HG02588 (cell line): ENCODE measurements around the gene POR.
"Not testable (repeated sequence)": the region's sequence is repeated elsewhere in the genome, so short reads cannot be mapped to it uniquely, and the experiment has no call there.

Experiments used
- ATAC-seq: cut with Tn5 transposase; IDR thresholded peaks from one replicate; pipeline ENCODE4 v1.9.1; 2021; ENCODE audit warnings: mild to moderate bottlenecking, moderate library complexity; ENCODE audit not compliant: unreplicated experiment

Gene POR

DNA sequence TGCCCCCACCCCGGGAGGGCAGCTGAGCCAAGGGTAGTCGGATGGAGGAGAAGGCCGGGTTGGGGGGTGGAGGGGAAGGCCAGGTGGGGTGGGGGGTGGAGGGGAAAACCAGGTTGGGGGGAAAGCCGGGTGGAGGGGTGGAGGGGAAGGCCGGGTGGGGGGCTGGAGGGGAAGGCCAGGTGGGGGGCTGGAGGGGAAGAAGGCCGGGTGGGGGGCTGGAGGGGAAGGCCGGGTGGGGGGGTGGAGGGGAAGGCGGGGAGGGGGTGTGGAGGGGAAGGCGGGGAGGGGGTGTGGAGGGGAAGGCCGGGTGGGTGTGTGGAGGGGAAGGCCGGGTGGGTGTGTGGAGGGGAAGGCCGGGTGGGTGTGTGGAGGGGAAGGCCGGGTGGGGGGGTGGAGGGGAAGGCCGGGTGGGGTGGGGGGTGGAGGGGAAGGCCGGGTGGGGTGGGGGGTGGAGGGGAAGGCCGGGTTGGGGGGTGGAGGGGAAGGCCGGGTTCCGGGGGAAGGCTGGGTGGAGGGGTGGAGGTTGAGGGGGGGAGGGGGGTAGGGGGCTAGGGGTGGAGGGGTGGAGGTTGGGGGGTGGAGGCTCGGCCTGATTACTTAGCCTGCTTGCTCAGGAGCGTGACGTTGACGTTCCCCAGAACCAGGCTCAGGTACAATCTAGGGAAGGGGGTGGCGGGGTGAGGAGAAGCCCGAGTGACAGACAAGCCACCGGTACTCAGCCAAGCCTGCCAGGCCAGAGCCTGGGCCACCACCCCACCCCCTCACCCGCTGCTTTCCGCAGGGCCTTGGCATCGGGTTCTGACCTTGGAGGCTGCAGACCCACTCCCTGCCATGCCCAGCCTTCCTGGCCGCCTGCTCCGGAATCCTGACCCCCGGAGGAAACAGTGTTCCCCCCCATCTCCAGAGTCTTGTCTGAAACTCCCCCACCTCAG is 73.9 kb downstream of the POR start:
- ATAC-seq, result no peak

DNA sequence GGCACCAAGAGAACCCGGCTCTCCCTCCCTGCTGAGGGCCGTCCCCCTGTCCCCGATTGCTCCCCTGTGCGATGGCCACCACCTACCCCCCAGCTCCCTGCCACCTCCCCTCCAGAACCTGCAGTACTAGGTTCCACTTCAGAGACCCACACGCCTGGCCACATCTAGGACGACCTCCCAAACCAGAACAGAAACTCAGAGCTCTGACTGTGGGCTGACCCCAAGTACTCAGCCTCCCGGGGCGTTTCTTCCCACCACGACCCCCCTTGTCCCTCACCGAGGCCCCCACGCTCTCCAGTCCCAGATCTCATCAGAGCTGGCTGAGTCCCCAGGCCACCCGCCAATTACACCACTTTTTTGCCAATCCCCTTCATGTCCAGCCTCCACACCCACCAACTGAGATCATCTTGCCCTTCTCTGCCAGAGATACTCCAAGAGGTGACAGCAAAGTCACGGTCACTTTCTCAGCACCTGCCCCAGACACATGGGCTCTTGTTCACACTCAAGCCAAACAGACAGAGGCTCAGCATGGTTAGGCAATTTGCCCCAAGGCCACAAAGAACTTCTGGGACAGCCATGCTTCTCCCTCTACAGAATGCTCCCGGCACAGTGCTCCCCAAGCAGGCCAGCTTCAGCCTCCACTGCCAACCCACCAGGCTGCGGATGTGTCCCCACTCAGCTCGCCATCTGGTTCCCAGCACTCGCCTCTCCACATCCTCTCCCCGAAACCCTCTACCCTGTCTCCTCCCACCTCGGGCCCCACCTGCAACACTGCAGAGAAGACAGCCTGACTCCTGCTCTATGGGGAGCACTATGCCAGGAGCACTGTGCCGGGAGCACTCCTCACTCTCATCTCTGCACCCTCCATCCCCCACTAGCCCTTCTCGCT is 74.8 kb downstream of the POR start:
- ATAC-seq, result no peak

DNA sequence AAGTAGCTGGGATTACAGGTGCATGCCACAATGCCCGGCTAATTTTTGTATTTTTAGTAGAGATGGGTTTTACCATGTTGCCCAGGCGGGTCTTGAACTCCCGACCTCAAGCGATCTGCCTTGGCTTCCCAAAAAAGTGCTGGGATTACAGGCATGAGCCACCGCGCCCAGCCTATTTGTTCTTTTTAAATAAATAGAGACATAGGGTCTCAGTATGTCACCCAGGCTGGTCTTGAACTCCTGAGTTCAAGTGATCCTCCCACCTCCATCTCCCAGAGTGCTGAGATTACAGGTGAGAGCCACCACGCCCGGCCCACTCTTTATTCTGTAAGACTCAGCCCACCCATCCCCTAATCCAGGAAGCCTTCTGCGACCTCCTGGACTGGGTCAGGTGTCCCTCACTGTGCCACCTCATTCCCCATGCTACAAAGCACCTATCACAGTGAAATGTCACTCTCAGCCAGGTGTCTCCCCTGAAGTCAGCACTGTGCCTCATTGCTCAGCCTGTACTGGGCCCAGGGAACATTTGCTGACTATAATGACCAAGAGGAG is 76.7 kb downstream of the POR start:
- no peak for ATAC-seq

DNA sequence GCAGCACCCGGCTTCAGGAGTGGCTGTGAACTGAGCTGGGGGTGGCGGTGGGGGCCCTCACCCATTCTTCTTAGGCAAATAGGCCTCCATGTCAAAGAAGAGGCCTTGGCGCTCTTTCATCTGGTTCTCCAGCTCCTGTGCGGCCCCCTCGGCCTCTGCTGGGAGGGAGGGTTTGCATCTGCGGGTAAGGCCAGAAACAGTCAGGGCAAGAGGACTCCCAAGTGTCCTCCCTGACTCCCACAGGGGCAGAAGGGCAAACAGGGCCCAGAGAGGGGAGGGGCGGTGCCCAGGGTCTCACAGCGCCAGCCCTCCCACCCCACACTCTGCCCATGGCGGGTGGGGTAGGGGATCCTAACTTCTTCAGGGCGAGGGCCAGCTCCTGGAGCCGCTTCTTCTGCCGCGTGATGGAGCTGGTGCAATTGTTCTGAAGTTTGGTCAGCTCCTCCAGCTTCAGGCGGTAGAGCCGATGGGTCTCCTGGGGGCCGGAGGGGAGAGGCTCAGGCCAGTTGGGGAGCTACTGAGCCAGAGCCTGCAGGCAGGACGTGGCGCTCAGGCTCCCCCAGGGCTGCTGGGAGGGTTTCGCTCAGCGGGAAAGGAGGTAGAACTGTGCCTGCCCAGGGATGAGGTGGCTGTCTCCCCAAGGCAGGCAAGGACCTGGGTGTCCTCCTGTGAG is 77.3 kb downstream of the POR start:
- no peak for ATAC-seq

DNA sequence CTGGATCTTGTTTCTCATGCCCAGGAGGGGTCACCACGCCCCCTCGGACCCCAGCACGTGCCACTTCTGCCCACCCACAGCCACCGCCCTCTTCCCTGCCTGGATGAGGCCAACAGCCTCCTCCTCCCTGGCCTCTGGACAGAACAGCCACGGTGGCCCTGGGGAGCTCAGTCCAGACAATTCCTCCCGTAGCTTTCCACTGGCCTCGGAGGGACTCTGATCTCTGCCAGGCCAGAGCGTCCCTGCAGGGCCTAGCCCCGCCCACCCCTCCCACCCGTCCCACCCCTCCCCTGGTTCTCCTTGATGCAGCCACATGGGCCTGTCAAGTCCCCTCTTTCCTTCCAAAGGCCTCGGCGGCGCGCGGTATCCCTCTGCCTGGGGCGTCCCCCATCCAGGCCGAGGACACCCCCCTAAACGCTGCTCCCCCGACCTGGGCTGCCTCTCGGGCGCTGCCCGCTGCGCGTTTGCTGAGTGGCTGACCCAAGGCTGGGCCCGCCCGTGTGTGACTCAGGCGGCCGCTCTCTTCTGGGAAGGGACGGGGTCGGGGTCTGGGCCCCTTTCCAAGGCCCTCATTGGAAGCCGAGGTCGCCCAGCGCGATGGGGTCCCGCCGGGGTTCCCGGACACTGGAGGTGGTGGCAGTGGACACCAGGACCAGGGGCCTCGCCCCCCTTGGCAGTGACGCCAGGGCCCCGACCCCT is 78.9 kb downstream of the POR start:
- peak; percentile 8 for ATAC-seq

DNA sequence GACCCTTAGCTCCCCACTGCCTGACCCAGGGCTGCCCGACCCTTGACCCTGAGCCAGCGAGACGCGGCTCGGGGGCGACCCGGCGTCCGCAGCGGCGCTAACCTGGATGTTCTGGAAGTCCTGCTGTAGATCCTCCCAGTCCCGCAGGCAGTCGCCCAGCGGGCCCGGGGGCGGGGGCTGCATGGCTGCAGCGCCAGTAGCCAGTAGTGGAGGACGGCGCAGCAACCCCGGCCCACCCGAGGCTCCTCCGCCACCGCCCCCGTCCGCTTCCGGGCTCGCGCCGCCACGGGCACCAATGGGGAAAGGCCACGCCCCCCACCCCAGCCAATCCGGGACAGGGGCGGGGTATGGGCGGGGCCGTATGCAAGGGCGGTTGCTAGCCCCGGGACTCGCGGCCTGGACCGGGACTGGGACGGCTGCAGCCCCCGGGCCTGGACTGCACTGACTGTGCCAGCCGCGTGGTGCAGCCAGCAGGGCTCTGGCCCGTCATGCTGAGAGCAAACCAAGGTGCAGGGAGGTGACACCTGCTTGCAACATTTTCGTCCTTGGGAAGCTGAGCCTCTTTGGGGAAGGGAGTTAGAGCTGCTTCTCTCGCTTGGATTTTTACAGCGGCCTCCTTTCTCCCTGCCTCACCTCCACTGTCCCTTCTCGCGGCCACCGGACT is 79.6 kb downstream of the POR start, which contains the start of gene TMEM120A:
TMEM120A (minus strand) TSS at position 208 of the 664 bp plus-strand sequence; CDS start at position 183, 25 bp downstream.
- ATAC-seq, result peak; percentile 92

DNA sequence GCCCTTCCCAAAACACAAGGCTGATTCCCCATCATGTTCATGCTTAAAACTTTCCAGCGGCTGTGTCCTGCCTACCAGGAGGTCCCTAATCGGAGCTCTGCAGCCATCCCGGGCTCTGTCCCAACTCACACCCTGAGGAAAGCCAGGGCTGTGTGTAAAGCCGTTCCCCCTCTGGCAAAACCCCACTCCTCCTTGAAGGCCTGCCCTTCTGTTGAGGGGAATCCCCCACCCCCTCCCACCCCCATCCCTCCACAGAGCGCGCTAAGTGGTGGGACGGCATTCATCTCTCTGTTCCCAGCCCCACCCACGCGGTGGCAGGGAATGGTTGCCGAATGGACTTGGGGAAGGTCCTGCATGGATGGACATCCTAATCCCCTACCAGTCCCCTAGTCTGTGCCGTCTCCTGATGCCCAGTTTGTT is 80.1 kb downstream of the POR start:
- ATAC-seq, result no peak

DNA sequence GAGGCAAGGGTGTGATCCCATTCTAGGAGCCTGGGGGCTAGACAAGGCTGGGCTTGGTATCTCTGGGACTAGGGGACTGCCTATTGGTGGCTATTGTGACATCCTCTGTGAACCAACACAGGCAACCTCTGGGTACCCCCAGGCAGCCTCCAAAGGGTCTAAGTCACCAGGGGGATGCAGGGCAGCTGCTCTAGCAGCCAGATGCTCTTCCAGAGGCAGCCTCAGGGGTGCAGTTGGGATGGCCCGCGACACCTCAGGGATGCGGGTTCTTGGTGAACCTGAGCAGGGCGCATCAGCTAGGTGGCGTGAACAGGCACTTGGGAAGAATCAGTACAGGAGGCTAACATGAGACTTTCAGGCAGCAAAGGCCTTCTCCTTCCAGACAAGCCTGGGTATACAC is 81.0 kb downstream of the POR start:
- ATAC-seq, result no peak

DNA sequence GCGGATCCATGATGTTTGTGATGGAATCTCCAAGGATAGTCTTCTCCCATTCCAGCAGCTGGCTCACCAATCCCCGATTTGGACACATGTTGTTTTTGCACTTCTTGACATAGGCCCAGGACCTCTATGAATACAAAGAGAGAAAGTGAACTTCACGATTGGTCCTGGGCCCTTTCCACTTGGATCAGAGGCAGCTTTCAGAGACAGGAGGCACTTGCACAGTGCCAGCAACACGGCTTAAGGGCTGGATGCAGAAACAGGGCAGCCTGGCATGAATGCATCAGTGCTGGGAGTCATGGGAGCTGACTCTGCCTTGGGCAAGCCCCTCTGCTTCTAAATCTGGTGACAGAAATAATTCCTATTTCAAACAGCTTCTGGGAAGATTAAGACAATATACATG is 81.5 kb downstream of the POR start:
- no peak for ATAC-seq

DNA sequence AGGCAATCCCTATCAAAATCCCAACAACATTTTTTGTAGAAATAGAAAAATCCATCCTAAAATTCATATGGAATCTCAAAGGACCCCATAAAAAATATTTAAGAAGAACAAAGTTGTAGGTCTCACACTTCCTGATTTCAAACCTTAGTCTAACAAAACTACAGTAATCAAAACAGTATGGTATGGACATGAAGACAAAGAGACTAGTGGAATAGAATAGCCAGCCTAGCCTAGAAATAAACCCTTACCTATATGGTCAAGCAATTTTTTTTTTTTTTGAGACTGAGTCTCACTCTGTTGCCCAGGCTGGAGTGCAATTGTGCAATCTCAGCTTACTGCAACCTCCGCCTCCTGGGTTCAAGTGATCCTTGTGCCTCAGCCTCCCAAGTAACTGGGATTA is 83.1 kb downstream of the POR start:
- no peak for ATAC-seq

DNA sequence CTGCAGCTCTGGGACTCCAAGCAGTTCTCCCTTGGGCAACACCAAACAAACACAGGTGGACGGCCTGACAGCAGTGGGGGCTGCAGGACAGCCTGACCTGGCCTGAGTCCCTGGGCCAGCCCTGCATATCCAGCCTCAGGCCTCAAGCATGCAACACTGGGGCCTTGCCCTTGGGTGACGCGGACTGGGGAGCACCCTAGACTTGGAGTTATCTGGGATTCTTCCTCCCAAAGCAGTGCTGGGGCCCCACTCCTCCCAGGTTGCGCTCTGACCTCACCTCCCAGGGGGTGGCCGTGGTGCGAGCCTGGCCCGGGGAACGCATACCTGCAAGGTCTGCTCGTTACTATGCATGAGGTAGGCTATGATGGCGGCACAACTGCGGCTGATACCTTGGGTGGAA is 85.6 kb downstream of the POR start:
- ATAC-seq, result no peak

DNA sequence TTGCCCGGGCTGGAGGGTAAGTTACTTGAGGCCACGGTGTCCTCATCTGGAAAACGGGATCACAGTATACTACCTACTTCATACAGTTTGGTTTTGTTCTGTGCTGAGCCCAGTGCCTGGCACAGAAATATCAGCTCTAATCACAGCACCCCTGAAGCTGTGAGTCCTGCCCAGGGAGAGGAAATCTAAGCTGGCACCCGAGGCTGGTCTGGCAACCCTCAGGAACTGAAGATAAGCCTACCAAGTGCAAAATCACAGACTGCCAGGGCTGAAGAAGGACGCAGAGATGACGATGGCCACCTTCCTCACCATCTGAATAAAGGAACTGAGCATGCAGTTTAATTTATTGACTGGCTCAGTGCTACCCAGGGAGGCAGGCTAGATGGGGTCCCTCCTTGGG is 87.2 kb downstream of the POR start:
- ATAC-seq, result no peak

DNA sequence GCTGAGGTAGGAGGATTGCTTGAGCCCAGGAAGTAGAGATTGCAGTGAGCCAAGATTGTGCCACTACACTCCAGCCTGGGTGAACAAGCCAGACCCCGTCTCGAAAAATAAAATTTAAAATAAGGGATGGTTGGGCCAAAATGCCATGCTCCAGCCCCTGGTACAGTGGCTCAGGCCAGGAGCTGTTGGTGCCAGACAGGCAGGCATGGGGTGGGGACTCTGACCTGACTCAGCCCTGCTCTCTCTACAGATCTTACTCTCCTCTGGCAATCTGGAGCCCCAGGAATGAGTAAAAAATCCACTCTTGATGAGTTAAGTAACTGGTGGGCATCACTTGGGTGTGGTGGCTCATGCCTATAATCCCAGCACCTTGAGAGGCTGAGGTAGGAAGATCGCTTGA is 87.9 kb downstream of the POR start:
- ATAC-seq, result no peak

DNA sequence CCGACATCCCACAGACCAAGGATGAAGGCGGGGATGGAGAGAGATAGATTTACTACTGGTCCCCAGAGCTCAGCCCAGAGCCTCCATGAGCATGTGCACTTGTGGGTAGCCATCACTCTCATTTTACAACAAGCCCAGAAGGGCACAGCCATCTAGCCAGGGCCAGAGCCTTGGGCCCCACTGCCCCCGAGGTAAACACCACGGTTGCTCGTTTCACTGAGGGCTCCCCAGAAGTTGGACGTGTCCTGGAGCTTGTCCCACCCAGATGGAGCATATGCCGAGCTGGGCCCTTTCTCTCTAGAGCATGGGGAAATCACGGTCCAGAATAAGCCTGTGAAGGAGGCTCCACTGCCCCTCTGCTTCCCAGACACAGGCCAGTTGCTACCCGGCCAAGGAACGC is 88.4 kb downstream of the POR start:
- ATAC-seq, result no peak

DNA sequence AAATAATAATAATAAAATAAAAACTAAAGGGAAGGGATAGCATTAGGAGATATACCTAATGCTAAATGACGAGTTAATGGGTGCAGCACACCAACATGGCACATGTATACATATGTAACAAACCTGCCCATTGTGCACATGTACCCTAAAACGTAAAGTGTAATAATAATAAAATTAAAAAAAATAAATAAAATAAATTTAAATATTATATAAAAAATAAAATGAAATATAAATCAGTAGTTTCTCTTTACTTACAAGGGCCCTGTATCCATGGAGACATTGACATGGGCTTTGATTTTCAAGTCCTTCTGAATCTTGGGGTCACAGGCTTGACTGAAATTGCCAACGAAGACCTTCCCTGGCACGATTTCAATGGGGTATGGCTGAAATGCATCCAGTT is 90.0 kb downstream of the POR start:
- not testable (repeated sequence) for ATAC-seq

DNA sequence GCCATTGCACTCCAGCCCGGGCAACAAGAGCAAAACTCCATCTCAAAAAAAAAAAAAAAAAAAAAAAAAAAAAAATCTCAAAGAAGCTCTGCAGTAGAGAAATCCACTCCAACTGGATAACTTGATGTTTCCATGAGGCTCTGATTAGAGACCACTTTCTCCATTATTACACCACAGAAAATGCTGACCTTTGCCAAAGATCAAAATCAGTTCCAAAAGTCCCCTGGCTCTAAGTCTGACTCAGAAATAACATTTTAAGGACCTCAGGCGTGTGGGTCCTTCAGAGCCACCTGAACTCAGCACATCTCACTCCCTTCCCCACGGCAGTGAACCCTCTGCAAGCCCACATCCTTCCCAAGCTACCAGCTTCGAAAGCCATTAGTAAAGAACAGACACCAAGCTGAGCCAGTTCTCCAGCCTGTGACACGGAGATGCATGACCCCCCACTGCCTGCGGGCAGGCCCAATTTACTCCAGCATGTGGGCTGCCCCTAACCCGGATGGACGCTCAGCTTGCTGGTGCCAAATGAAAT is 93.3 kb downstream of the POR start:
- ATAC-seq, result no peak

DNA sequence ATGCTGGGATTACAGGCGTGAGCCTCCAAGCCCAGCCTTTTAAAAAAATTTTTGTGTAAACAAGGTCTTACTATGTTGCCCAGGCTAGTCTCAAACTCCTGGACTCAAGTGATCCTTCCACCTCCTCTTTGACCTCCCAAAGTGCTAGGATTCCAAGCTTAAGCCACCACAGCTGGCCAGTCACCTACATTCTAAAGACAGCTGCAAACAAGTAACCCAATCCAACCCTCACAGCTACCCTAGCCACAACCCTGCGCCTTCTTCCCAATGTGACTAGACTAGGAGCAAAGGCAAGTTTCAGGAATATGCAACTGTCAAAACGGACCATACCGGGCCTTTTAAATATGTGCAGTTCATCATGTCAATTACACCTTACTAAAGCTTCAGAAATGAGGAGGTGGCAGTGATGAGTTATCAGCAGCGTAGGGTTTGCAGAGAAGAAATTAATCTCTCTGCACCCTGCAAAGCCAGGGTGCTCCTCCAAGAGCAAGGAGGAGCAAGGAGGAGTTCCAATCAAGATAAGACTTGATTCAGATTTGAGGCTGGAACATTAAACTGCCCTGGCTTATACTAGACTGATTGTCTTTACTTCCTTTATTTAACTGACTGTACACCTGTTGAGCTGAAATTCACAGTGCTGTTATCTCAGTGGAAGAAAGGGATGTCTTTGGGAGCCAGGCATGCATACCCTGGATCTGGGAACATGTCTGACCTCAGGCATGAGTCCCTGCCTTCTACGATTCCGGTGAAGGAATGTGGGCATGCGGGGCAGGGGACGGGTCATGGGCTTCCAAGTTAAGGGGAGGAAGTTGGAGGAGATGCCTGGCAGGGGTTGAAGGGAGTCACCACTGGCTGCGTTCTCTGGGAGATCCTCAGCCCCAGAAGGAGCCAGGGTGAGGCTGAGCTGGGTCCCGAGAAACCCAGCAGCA is 95.0 kb downstream of the POR start:
- no peak for ATAC-seq

DNA sequence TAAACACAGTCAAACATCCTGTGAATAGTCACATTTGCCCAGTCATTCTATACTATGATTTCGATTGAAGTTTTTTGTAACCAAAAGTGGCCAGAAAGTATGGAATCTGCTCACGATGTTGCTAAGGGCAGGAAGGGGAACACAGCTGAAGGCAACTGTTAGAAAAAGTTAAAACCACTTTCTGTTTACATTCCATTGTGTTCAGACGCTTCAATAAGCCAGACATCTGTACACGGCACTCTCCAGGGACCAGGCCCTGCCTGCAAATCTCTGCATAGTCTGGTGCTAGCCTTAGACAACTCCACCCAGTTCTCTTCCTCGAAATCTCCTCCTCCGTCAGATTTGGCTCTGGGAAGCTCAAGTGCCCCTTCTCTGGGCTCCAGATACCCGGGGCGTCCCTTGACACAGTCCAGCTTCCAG is 96.5 kb downstream of the POR start:
- ATAC-seq, result no peak
